SK-N-SH (cell line): ENCODE measurements around the gene SFT2D1. TPM values are rescaled to one million over a fixed set of nuclear protein-coding genes. Genes with fewer than 3 reads are reported as not detected.

Source experiments
- CTCF ChIA-PET: fragments of 300-600, 350-600 bp; formaldehyde crosslinking; extraction: SDS; loops from one replicate; lab custom pipeline; 2021; lab: Yijun Ruan, JAX
- POLR2A ChIA-PET: fragments of 350-600 bp; sonication (Branson Sonifier 250); formaldehyde crosslinking; extraction: SDS; loops from one replicate; lab custom pipeline; 2020; ENCODE audit warnings: antibody characterized with exemption, inconsistent platforms; lab: Yijun Ruan, JAX
- DNase-seq: peaks from one replicate; pipeline ENCODE4 v3.0.0; 2012
- H2AFZ ChIP-seq: fragments of 200-600 bp; sonication (generic); 2 replicates; pipeline ENCODE4 v1.8.1; 2016; ENCODE audit warnings: antibody characterized with exemption, mild to moderate bottlenecking, low read depth
- H3F3A ChIP-seq: fragments of 200-600 bp; sonication (generic); replicated peaks from 2 replicates; pipeline ENCODE3; 2016; ENCODE audit warnings: antibody characterized with exemption, mild to moderate bottlenecking; ENCODE audit not compliant: insufficient read depth
- H3K27ac ChIP-seq, 2 experiments: fragments of 200-500 bp in 1 of 2; fragments of 200-600 bp in 1 of 2; sonication (Bioruptor generic) in 1 of 2; sonication (generic), shearing (Covaris generic) in 1 of 2; 2 replicates each; pipeline versions ENCODE4 v1.5.1 to v1.6.1; 2014 to 2016; ENCODE audit warnings: low read depth in 2 of 2, inconsistent platforms in 1 of 2, low read length in 1 of 2, mild to moderate bottlenecking in 1 of 2, mixed read lengths in 1 of 2
- H3K27me3 ChIP-seq: fragments of 200-600 bp; sonication (generic), shearing (Covaris generic); 2 replicates; pipeline ENCODE4 v1.6.1; 2016; ENCODE audit warnings: mixed run types; ENCODE audit not compliant: insufficient read depth
- H3K36me3 ChIP-seq, 2 experiments: fragments of 200-500 bp in 1 of 2; fragments of 200-600 bp in 1 of 2; sonication (Bioruptor generic) in 1 of 2; sonication (generic) in 1 of 2; replicated peaks in 1 of 2; 2 replicates each; pipeline versions ENCODE3 to v1.5.1; 2014 to 2016; ENCODE audit warnings: low read length in 1 of 2, mild to moderate bottlenecking in 1 of 2; ENCODE audit not compliant: insufficient read depth in 2 of 2, control insufficient read depth in 1 of 2
- H3K4me1 ChIP-seq, 2 experiments: fragments of 200-500 bp in 1 of 2; fragments of 200-600 bp in 1 of 2; sonication (Bioruptor generic) in 1 of 2; sonication (generic), shearing (Covaris generic) in 1 of 2; 2 replicates each; pipeline versions ENCODE4 v1.5.1 to v1.6.1; 2014 to 2016; ENCODE audit warnings: low read depth in 1 of 2, low read length in 1 of 2, mixed run types in 1 of 2; ENCODE audit not compliant: insufficient read depth in 2 of 2, control insufficient read depth in 1 of 2
- H3K4me2 ChIP-seq: fragments of 200-600 bp; sonication (generic), shearing (Covaris generic); 2 replicates; pipeline ENCODE4 v1.6.1; 2017; ENCODE audit warnings: mixed run types
- H3K4me3 ChIP-seq, 2 experiments: fragments of 200-500 bp in 1 of 2; fragments of 200-600 bp in 1 of 2; sonication (Bioruptor generic) in 1 of 2; sonication (generic), shearing (Covaris generic) in 1 of 2; 2 replicates each; pipeline versions ENCODE4 v1.5.1 to v1.8.1; 2014 to 2016; ENCODE audit warnings: low read depth in 2 of 2, inconsistent platforms in 1 of 2, low read length in 1 of 2, mild to moderate bottlenecking in 1 of 2, mixed read lengths in 1 of 2, moderate library complexity in 1 of 2
- H3K79me2 ChIP-seq: fragments of 200-600 bp; sonication (generic); 2 replicates; pipeline ENCODE4 v1.8.1; 2017; ENCODE audit warnings: mild to moderate bottlenecking; ENCODE audit not compliant: insufficient read depth
- H3K9ac ChIP-seq: fragments of 200-600 bp; sonication (generic); 2 replicates; pipeline ENCODE4 v1.6.1; 2017; ENCODE audit warnings: mixed run types
- H3K9me2 ChIP-seq: fragments of 200-600 bp; sonication (generic); 2 replicates; pipeline ENCODE4 v1.6.1; 2017; ENCODE audit warnings: mixed run types
- H3K9me3 ChIP-seq: fragments of 200-600 bp; sonication (generic); 2 replicates; pipeline ENCODE4 v1.6.1; 2017; ENCODE audit warnings: mixed run types, mild to moderate bottlenecking, moderate library complexity
- H4K20me1 ChIP-seq: fragments of 200-600 bp; sonication (generic); 2 replicates; pipeline ENCODE4 v1.6.1; 2017; ENCODE audit warnings: mild to moderate bottlenecking, mixed run types; ENCODE audit not compliant: insufficient read depth
- EP300 ChIP-seq, 2 experiments: IDR thresholded peaks; 2 replicates each; pipeline versions ENCODE4 v1.4.0 to v1.6.1; 2012; ENCODE audit warnings: borderline replicate concordance in 1 of 2, low read depth in 1 of 2, low read length in 1 of 2
- EZH2phosphoT487 ChIP-seq: fragments of 200-600 bp; sonication (generic); IDR thresholded peaks from 2 replicates; pipeline ENCODE4 v1.6.1; 2017; ENCODE audit warnings: low read depth, mixed run types, mild to moderate bottlenecking, antibody characterized with exemption, moderate library complexity, borderline replicate concordance
- FOXJ3 ChIP-seq: sonication (generic); formaldehyde crosslinking; IDR thresholded peaks from 2 replicates; pipeline ENCODE4 v1.5.1; 2020; ENCODE audit warnings: mild to moderate bottlenecking, missing genetic modification reagents
- NRF1 ChIP-seq: IDR thresholded peaks from 2 replicates; pipeline ENCODE4 v1.6.1; 2012; ENCODE audit warnings: low read depth, mild to moderate bottlenecking, low read length
- POLR2AphosphoS5 ChIP-seq: IDR thresholded peaks from 2 replicates; pipeline ENCODE4 v1.6.1; 2012; ENCODE audit warnings: low read depth, low read length
- RAD21 ChIP-seq: IDR thresholded peaks from 2 replicates; pipeline ENCODE4 v1.6.1; 2012; ENCODE audit warnings: mild to moderate bottlenecking, low read length
- SMC3 ChIP-seq: IDR thresholded peaks from 2 replicates; pipeline ENCODE4 v1.6.1; 2012; ENCODE audit warnings: low read depth, low read length, improper control_type of control experiment
- TAF1 ChIP-seq: IDR thresholded peaks from 2 replicates; pipeline ENCODE4 v1.6.1; 2012; ENCODE audit warnings: low read depth, mild to moderate bottlenecking, low read length, moderate library complexity, borderline replicate concordance
- TEAD4 ChIP-seq: IDR thresholded peaks from 2 replicates; pipeline ENCODE4 v1.4.0; 2012; ENCODE audit warnings: mild to moderate bottlenecking, borderline replicate concordance; ENCODE audit not compliant: insufficient read depth
- WGBS: methylation state at CpG from one replicate; pipeline ENCODE4 v1.1.6; 2017; ENCODE audit warnings: low lambda C conversion rate; 5-methylcytosine and 5-hydroxymethylcytosine counted together
- polyA plus RNA-seq, 3 experiments: library from polyadenylated mRNA; depleted of rRNA; stranded (reverse); fragments of >200 nt; gene quantifications; 2 replicates each; pipeline ENCODE4 v1.2.3, GENCODE V29; 2012
- TF ChIP-seq, protein P1 (sequence below): fragments of 150-350 bp; IDR thresholded peaks from 2 replicates; pipeline ENCODE4 v1.6.1; 2016; ENCODE audit warnings: mild to moderate bottlenecking, low read depth, low read length
- TF ChIP-seq, protein P2 (sequence below): fragments of 150-350 bp; IDR thresholded peaks from 2 replicates; pipeline ENCODE4 v1.6.1; 2017; ENCODE audit warnings: antibody characterized with exemption, low read length, low read depth, borderline replicate concordance

Gene SFT2D1
- polyA plus RNA-seq, 1 of the 3 experiments (the other 2 are of a cell fraction): 131 TPM

DNA sequence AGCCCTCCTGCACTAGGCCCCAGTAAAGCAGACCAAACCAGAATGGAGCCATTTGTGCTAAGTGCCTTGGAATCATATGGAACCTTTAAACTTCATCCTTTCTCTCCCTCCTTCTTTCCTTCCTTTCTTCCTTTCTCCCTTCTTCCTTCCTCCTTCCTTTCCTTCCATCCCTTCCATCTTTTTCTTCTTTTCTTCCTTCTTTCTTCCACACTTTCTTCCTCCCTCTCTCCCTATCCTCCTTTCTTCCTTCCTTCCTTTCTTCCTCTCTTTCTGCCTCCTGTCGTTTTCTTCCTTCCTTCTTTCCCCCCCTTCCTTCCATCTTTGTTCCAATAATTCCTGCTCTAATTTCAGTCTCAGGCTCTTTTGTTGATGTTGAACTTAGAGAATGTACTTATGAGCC lies 11.2 kb upstream of the SFT2D1 start (continued):
- TF ChIP-seq, protein P1, sequence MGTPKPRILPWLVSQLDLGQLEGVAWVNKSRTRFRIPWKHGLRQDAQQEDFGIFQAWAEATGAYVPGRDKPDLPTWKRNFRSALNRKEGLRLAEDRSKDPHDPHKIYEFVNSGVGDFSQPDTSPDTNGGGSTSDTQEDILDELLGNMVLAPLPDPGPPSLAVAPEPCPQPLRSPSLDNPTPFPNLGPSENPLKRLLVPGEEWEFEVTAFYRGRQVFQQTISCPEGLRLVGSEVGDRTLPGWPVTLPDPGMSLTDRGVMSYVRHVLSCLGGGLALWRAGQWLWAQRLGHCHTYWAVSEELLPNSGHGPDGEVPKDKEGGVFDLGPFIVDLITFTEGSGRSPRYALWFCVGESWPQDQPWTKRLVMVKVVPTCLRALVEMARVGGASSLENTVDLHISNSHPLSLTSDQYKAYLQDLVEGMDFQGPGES: no peak
- TF ChIP-seq TAF1: no peak
- TF ChIP-seq EP300 (IDR thresholded peaks at IDR 0.05; ENCODE audit: borderline replicate concordance in 1 of 2, low read depth in 1 of 2, low read length in 1 of 2): no peak

DNA sequence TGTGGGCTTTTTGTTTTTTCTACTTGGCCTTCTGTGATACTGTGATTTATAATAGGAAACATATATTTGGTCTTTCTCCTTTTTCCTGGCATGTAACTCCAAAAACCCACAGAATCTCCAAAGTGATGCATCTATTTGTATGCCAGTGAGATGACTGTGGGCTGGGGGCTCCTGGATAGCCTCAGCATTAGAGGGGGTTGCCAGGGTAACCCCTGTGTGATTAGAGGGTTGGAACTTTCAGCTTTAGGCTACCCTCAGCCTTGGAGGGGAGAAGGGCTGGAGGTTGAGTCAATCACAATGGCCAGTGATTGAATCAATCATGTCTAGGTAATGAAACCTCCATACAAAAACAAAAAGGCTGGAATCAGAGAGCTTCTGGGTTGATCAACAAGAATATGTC lies 10.6 kb upstream of the SFT2D1 start:
- CTCF ChIA-PET: no interaction called here
- POLR2A ChIA-PET: no interaction called here
- Histone ChIP-seq H3K79me2 (no peaks in the 10 kb centered on the region), H3K9me2 (no peaks in the 10 kb centered on the region), H3K9me3 (no peaks in the 10 kb centered on the region), H3K9ac (no peak overlapping the region), H3K27me3 (no peaks in the 10 kb centered on the region; the same call in 1 of the 2 replicates), H2AFZ (no peak overlapping the region), H3F3A (no peaks in the 10 kb centered on the region), H3K36me3 (no peaks in the 10 kb centered on the region)
- DNase-seq: no peak
- no peak for TF ChIP-seq FOXJ3 (CRISPR knock-in tag)
- no peak for TF ChIP-seq RAD21
- no peak for TF ChIP-seq EZH2phosphoT487
- no peak for TF ChIP-seq NRF1
- TF ChIP-seq, protein P1: no peak
- no peak for TF ChIP-seq POLR2AphosphoS5
- TF ChIP-seq, protein P2, sequence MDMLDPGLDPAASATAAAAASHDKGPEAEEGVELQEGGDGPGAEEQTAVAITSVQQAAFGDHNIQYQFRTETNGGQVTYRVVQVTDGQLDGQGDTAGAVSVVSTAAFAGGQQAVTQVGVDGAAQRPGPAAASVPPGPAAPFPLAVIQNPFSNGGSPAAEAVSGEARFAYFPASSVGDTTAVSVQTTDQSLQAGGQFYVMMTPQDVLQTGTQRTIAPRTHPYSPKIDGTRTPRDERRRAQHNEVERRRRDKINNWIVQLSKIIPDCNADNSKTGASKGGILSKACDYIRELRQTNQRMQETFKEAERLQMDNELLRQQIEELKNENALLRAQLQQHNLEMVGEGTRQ: no peak
- no peak for TF ChIP-seq SMC3
- TF ChIP-seq, all 33 proteins: peak for 0
- H3K27ac ChIP-seq: no peak overlapping the region
- H3K4me3 ChIP-seq: no peak overlapping the region
- H3K4me2 ChIP-seq: no peak overlapping the region
- no peaks in the 10 kb centered on the region for H3K4me1 ChIP-seq
- no peaks in the 10 kb centered on the region for H4K20me1 ChIP-seq

DNA sequence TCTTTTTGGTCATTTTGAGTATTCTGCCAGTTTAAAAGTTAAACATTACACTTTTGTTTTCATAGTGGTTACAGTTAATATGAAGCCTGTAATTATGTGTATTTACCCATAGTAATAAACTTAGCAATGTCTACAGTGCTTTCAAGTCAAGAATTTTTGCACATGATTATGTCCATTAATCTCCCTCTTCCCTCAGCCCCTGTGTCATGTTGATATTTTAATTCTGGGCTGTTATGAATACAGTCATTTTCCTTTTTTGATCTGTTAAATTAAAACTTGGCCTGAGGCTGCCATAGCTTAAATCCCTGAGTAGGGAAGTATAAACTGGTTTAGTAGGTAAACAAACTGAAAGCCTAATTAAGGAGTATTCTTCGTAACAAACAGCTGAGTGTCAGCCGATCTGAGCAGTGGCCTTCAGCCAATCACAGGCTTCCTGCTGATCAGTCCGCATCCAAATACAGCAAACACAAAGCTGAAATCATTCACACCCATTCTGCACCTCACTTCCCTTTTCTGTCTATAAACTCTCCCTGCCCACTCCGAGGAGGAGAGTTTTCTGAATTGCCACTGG lies 9.5 kb upstream of the SFT2D1 start:
- no peak for DNase-seq

More for the DNA sequence above, 9.5 kb upstream of the SFT2D1 start:
- no peaks in the 10 kb centered on the region; the same call in 1 of the 2 replicates for H3K27me3 ChIP-seq
- 28% methylated on average over 4 of the region's 4 CpGs for WGBS
- no peaks in the 10 kb centered on the region for H3K36me3 ChIP-seq
- ChIA-PET CTCF (no interaction called here), POLR2A (no interaction called here)
- no peak overlapping the region for H3K27ac ChIP-seq
- H3K4me3 ChIP-seq: no peak overlapping the region
- H3K9me3 ChIP-seq: no peaks in the 10 kb centered on the region
- no peaks in the 10 kb centered on the region for H4K20me1 ChIP-seq
- H3K9me2 ChIP-seq: no peaks in the 10 kb centered on the region
- no peak overlapping the region for H2AFZ ChIP-seq
- no peaks in the 10 kb centered on the region for H3F3A ChIP-seq
- no peak overlapping the region for H3K9ac ChIP-seq
- H3K4me2 ChIP-seq: no peak overlapping the region
- H3K4me1 ChIP-seq: no peaks in the 10 kb centered on the region
- no peak for TF ChIP-seq EP300 (IDR thresholded peaks at IDR 0.05; ENCODE audit: borderline replicate concordance in 1 of 2, low read depth in 1 of 2, low read length in 1 of 2)
- no peak for TF ChIP-seq TEAD4
- TF ChIP-seq SMC3: no peak
- H3K79me2 ChIP-seq: no peaks in the 10 kb centered on the region
